H1 (cell line): ENCODE measurements around the gene GFPT1. TPM values are rescaled to one million over a fixed set of nuclear protein-coding genes. Genes with fewer than 3 reads are reported as not detected.

Experiments
- CTCF ChIA-PET: fragments of 300-600 bp; sonication (Branson Sonifier 250); formaldehyde crosslinking; loops from one replicate; lab custom pipeline; 2021; ENCODE audit not compliant: partially characterized antibody; lab: Charles Lee
- POLR2A ChIA-PET: fragments of 300-600 bp; sonication (Branson Sonifier 250); formaldehyde crosslinking; loops from one replicate; lab custom pipeline; 2021; ENCODE audit warnings: inconsistent platforms; ENCODE audit not compliant: partially characterized antibody; lab: Charles Lee
- DNase-seq, 2 experiments: peaks; one replicate each; pipeline versions ENCODE4 v3.0.0 to v3.0.0-alpha.2; 2010 to 2022; ENCODE audit warnings: low spot score in 2 of 2, low read depth in 1 of 2, mixed read lengths in 1 of 2
- FAIRE-seq: peaks from 2 replicates; lab custom pipeline; 2011; peaks lifted over from hg19 to GRCh38; lab: Jason Lieb, UNC
- H2AFZ ChIP-seq: 2 replicates; pipeline ENCODE4 v1.8.1; 2012; ENCODE audit warnings: low read length, inconsistent platforms
- H2AK5ac ChIP-seq: 2 replicates; pipeline ENCODE4 v1.6.1; 2013; ENCODE audit warnings: low read depth, low read length
- H2BK120ac ChIP-seq: replicated peaks from 2 replicates; pipeline ENCODE3; 2013; ENCODE audit warnings: low read depth, low read length, inconsistent platforms
- H2BK12ac ChIP-seq: 2 replicates; pipeline ENCODE4 v1.6.1; 2013; ENCODE audit warnings: low read depth, low read length
- H2BK15ac ChIP-seq: 2 replicates; pipeline ENCODE4 v1.6.1; 2013; ENCODE audit warnings: low read length
- H2BK20ac ChIP-seq: 2 replicates; pipeline ENCODE4 v1.6.1; 2013; ENCODE audit warnings: low read length
- H2BK5ac ChIP-seq: 2 replicates; pipeline ENCODE4 v1.6.1; 2013; ENCODE audit warnings: low read depth, low read length
- H3K14ac ChIP-seq: 2 replicates; pipeline ENCODE4 v1.6.1; 2013; ENCODE audit warnings: inconsistent platforms; ENCODE audit not compliant: insufficient read length
- H3K18ac ChIP-seq: 2 replicates; pipeline ENCODE4 v1.6.1; 2013; ENCODE audit warnings: low read length; ENCODE audit errors: extremely low read depth
- H3K23ac ChIP-seq: 2 replicates; pipeline ENCODE4 v1.6.1; 2013; ENCODE audit warnings: inconsistent platforms; ENCODE audit not compliant: insufficient read length
- H3K23me2 ChIP-seq: 2 replicates; pipeline ENCODE4 v1.6.1; 2013; ENCODE audit warnings: low read depth, low read length
- H3K27ac ChIP-seq: 2 replicates; pipeline ENCODE4 v1.6.1; 2011; ENCODE audit warnings: low read depth, low read length, inconsistent platforms
- H3K27me3 ChIP-seq, 4 experiments: replicated peaks in 1 of 4; 1 replicate in 1 of 4; 2 replicates in 3 of 4; pipeline versions ENCODE4 v1.6.1 to v1.8.1; 2011 to 2013; ENCODE audit warnings: low read length in 3 of 4, mild to moderate bottlenecking in 3 of 4, inconsistent platforms in 2 of 4, mixed read lengths in 2 of 4, moderate library complexity in 1 of 4; ENCODE audit not compliant: control insufficient read depth in 3 of 4, insufficient read depth in 3 of 4; ENCODE audit errors: extremely low read depth in 1 of 4
- H3K36me3 ChIP-seq, 4 experiments: 2 replicates each; pipeline versions ENCODE4 v1.6.1 to v1.8.1; 2011 to 2013; ENCODE audit warnings: mild to moderate bottlenecking in 4 of 4, low read length in 3 of 4, moderate library complexity in 2 of 4, control low read depth in 1 of 4, inconsistent platforms in 1 of 4; ENCODE audit not compliant: insufficient read depth in 4 of 4, control insufficient read depth in 2 of 4
- H3K4ac ChIP-seq: replicated peaks from 2 replicates; pipeline ENCODE3; 2013; ENCODE audit warnings: low read length, low read depth, mixed read lengths, inconsistent platforms; ENCODE audit not compliant: insufficient read length
- H3K4me1 ChIP-seq, 4 experiments: replicated peaks in 1 of 4; 1 replicate in 1 of 4; 2 replicates in 3 of 4; pipeline versions ENCODE4 v1.6.1 to v1.8.1; 2011 to 2013; ENCODE audit warnings: low read length in 3 of 4, inconsistent platforms in 2 of 4, mixed read lengths in 1 of 4; ENCODE audit not compliant: insufficient read depth in 4 of 4, control insufficient read depth in 3 of 4
- H3K4me2 ChIP-seq, 2 experiments: 2 replicates each; pipeline versions ENCODE4 v1.6.1 to v1.8.1; 2011 to 2013; ENCODE audit warnings: low read depth in 2 of 2, low read length in 2 of 2, control low read depth in 1 of 2, inconsistent platforms in 1 of 2, mild to moderate bottlenecking in 1 of 2; ENCODE audit not compliant: insufficient read depth in 1 of 2
- H3K4me3 ChIP-seq, 4 experiments: fragments of 200-600, 300-600 bp in 1 of 4; sonication (generic), shearing (Covaris generic), sonication (Bioruptor Twin) in 1 of 4; 2 replicates each; pipeline versions ENCODE4 v1.5.1 to v1.8.1; 2011 to 2016; ENCODE audit warnings: low read length in 4 of 4, low read depth in 3 of 4, control low read depth in 2 of 4, inconsistent platforms in 2 of 4, mild to moderate bottlenecking in 2 of 4, mixed read lengths in 1 of 4, moderate library complexity in 1 of 4; ENCODE audit not compliant: insufficient read depth in 2 of 4; ENCODE audit errors: extremely low read depth in 1 of 4
- H3K56ac ChIP-seq: replicated peaks from 2 replicates; pipeline ENCODE3; 2013; ENCODE audit warnings: low read depth, mild to moderate bottlenecking, mixed read lengths, low read length, inconsistent platforms; ENCODE audit not compliant: insufficient read length
- H3K79me1 ChIP-seq: 2 replicates; pipeline ENCODE4 v1.6.1; 2013; ENCODE audit warnings: low read depth, low read length, control low read depth
- H3K79me2 ChIP-seq, 2 experiments: 2 replicates each; pipeline versions ENCODE4 v1.6.1 to v1.8.1; 2012 to 2013; ENCODE audit warnings: low read length in 2 of 2, mild to moderate bottlenecking in 2 of 2, inconsistent platforms in 1 of 2; ENCODE audit not compliant: insufficient read depth in 2 of 2, control insufficient read depth in 1 of 2
- H3K9ac ChIP-seq, 4 experiments: replicated peaks in 1 of 4; 1 replicate in 1 of 4; 2 replicates in 3 of 4; pipeline versions ENCODE4 v1.6.1 to v1.8.1; 2011 to 2013; ENCODE audit warnings: low read depth in 3 of 4, low read length in 3 of 4, control low read depth in 2 of 4, mild to moderate bottlenecking in 2 of 4, moderate library complexity in 2 of 4, inconsistent platforms in 1 of 4; ENCODE audit errors: extremely low read depth in 1 of 4
- H3K9me3 ChIP-seq, 2 experiments: 2 replicates each; pipeline versions ENCODE4 v1.6.1 to v1.8.1; 2012 to 2013; ENCODE audit warnings: mild to moderate bottlenecking in 2 of 2, moderate library complexity in 2 of 2, control low read depth in 1 of 2, inconsistent platforms in 1 of 2, low read depth in 1 of 2, low read length in 1 of 2, mixed read lengths in 1 of 2; ENCODE audit not compliant: insufficient read depth in 2 of 2
- H4K20me1 ChIP-seq, 2 experiments: replicated peaks in 1 of 2; 2 replicates each; pipeline versions ENCODE3 to v1.8.1; 2011 to 2013; ENCODE audit warnings: inconsistent platforms in 2 of 2, low read length in 2 of 2, mild to moderate bottlenecking in 1 of 2; ENCODE audit not compliant: insufficient read depth in 2 of 2, control insufficient read depth in 1 of 2
- H4K5ac ChIP-seq: 2 replicates; pipeline ENCODE4 v1.6.1; 2013; ENCODE audit warnings: low read length, low read depth, mixed read lengths, inconsistent platforms; ENCODE audit not compliant: insufficient read length
- H4K8ac ChIP-seq: 2 replicates; pipeline ENCODE4 v1.8.0; 2013; ENCODE audit warnings: mild to moderate bottlenecking, moderate library complexity, low read length, inconsistent platforms; ENCODE audit not compliant: insufficient read depth; ENCODE audit errors: extremely low read depth
- H4K91ac ChIP-seq: replicated peaks from 2 replicates; pipeline ENCODE3; 2013; ENCODE audit warnings: low read length, mixed read lengths, inconsistent platforms; ENCODE audit not compliant: insufficient read length
- E2F6 ChIP-seq: IDR thresholded peaks from 2 replicates; pipeline ENCODE4 v1.6.1; 2012; ENCODE audit warnings: inconsistent platforms
- EP300 ChIP-seq, 2 experiments: IDR thresholded peaks; 1 replicate in 1 of 2; 2 replicates in 1 of 2; pipeline ENCODE4 v1.6.1; 2011 to 2012; ENCODE audit warnings: low read depth in 2 of 2, low read length in 2 of 2, mild to moderate bottlenecking in 2 of 2, borderline replicate concordance in 1 of 2, inconsistent platforms in 1 of 2, moderate library complexity in 1 of 2
- FOSL1 ChIP-seq: IDR thresholded peaks from 2 replicates; pipeline ENCODE4 v1.6.1; 2011; ENCODE audit warnings: mild to moderate bottlenecking, low read depth, low read length, moderate library complexity; ENCODE audit not compliant: insufficient read depth
- JUN ChIP-seq: IDR thresholded peaks from 2 replicates; pipeline ENCODE4 v1.6.1; 2011; ENCODE audit warnings: low read depth, mild to moderate bottlenecking, improper control_type of control experiment, low read length
- SIN3A ChIP-seq, 2 experiments: IDR thresholded peaks in 1 of 2; conservative IDR thresholded peaks in 1 of 2; 2 replicates each; pipeline ENCODE4 v1.6.1; 2011 to 2012; ENCODE audit warnings: low read length in 2 of 2, improper control_type of control experiment in 1 of 2, low read depth in 1 of 2, mild to moderate bottlenecking in 1 of 2
- ZNF274 ChIP-seq: IDR thresholded peaks from 2 replicates; pipeline ENCODE4 v1.7.0; 2012; ENCODE audit warnings: low read length, borderline replicate concordance; ENCODE audit errors: extremely low read depth
- WGBS, 2 experiments: shearing (Covaris generic) in 1 of 2; methylation state at CpG; one replicate each; pipeline versions ENCODE4 v1.1.6 to v1.1.7; 2013 to 2015; ENCODE audit warnings: low lambda C conversion rate in 2 of 2, mixed read lengths in 2 of 2, inconsistent platforms in 1 of 2, low coverage in 1 of 2, missing lambda C conversion rate in 1 of 2; ENCODE audit not compliant: insufficient replicate concordance in 2 of 2, insufficient coverage in 1 of 2, insufficient read length in 1 of 2; ENCODE audit errors: extremely low coverage in 1 of 2, missing lambda C conversion rate in 1 of 2; 5-methylcytosine and 5-hydroxymethylcytosine counted together
- polyA plus RNA-seq, 7 experiments: library from polyadenylated mRNA; depleted of rRNA in 3 of 7; stranded (reverse) in 5 of 7; unstranded in 2 of 7; fragments of >200 nt in 5 of 7; fragments of 200-250 nt in 2 of 7; gene quantifications; 1 replicate in 5 of 7; 2 replicates in 1 of 7; 4 replicates in 1 of 7; pipeline versions ENCODE4 v1.2.1 to v1.2.3, GENCODE V29; 2011 to 2013; ENCODE audit warnings: missing spikeins in 2 of 7, mixed read lengths in 2 of 7
- total RNA-seq: library from RNA; stranded (reverse); fragmentation: NEBNext Ultra II Directional; extraction: Animal tissue kit (Norgen Biotek cat#: 25700); gene quantifications from 2 replicates; pipeline ENCODE4 v1.2.1, GENCODE V29; 2021

The GFPT1 gene
- total and polyA plus RNA-seq, 2 of the 8 experiments (the other 6 are each of a cell fraction or from before 2014, with no cell fraction given), result 13.3 to 76.2 TPM

- no peak overlapping the region for H3K18ac ChIP-seq
- 94% methylated on average over 12 of the region's 12 CpGs; no CpG with 5 or more reads in 1 of the 2 experiments for WGBS, 2 experiments
- H3K23me2 ChIP-seq, result no peaks in the 10 kb centered on the region
- TF ChIP-seq EP300 (IDR thresholded peaks at IDR 0.05; ENCODE audit: borderline replicate concordance in 1 of 2, low read depth in 2 of 2, low read length in 2 of 2) (no peak), SIN3A (conservative IDR thresholded peaks at IDR 0.05 in 1 of 2, IDR thresholded peaks at IDR 0.05 in 1 of 2; ENCODE audit: low read depth in 1 of 2, low read length in 2 of 2) (no peak), JUN (no peak), ZNF274 (no peak), FOSL1 (no peak), E2F6 (no peak)
- H3K4me1 ChIP-seq, result no peaks in the 10 kb centered on the region; a peak in 1 of 7 replicates
- H3K27ac ChIP-seq, result no peak overlapping the region
- no peak overlapping the region for H2BK5ac ChIP-seq
- no peak overlapping the region for H3K14ac ChIP-seq
- ChIA-PET POLR2A (interaction anchor here (0.6 kb wide), 1 partner anchor 25 kb away, joined by 3 read pairs; no protein-coding TSS in a partner anchor), CTCF (interaction anchor here (0.7 to 1.3 kb wide), 3 partner anchors 14 to 140 kb away, joined by 3 read pairs; partner anchors contain the start of gene NFU1)
- H2AFZ ChIP-seq, result no peak overlapping the region
- no peak overlapping the region for H2BK120ac ChIP-seq
- H4K91ac ChIP-seq, result no peak overlapping the region
- no peak overlapping the region for H2BK15ac ChIP-seq
- FAIRE-seq (no peak), DNase-seq (no peak)
- H3K9me3 ChIP-seq, result no peaks in the 10 kb centered on the region
- no peak overlapping the region for H3K9ac ChIP-seq
- no peak overlapping the region for H3K4ac ChIP-seq
- H3K27me3 ChIP-seq, result no peaks in the 10 kb centered on the region
- H3K4me2 ChIP-seq, result no peak overlapping the region
- H2AK5ac ChIP-seq, result no peak overlapping the region
- H4K20me1 ChIP-seq, result peaks cover 2 to 6% of the 10 kb centered on the region in 2 experiments
- H3K23ac ChIP-seq, result no peak overlapping the region
- H3K79me2 ChIP-seq, result peaks cover 0 to 84% of the 10 kb centered on the region in 2 experiments; a peak in 3 of 4 replicates
- H3K4me3 ChIP-seq, result no peak overlapping the region
- no peak overlapping the region for H2BK12ac ChIP-seq
- H2BK20ac ChIP-seq, result no peak overlapping the region
- H3K56ac ChIP-seq, result no peak overlapping the region
- H3K79me1 ChIP-seq, result peaks cover 4% of the 10 kb centered on the region
- H4K8ac ChIP-seq, result no peak overlapping the region
- H3K36me3 ChIP-seq, result peaks cover 0 to 4% (median 0%) of the 10 kb centered on the region in 4 experiments; a peak in 1 of 8 replicates
- H4K5ac ChIP-seq, result no peak overlapping the region
Observed at GRCh38 chr2:69380072-69380917, 6.7 kb downstream of the GFPT1 start.
